Psoas muscle (tissue), 8 donors: ENCODE measurements around the gene TMCO1. TPM values are rescaled to one million over a fixed set of nuclear protein-coding genes. Genes with fewer than 3 reads are reported as not detected.

ENCODE experiments used
- ATAC-seq, 4 donors: fragments of 200-7000 bp; cut with Tn5 transposase; one replicate each; pipeline ENCODE4 v1.9.1; 2020; ENCODE audit warnings: moderate library complexity in 3 of 4, mild to moderate bottlenecking in 2 of 4
- DNase-seq, 2 donors: peaks; one replicate each; pipeline ENCODE4 v3.0.0-alpha.2; 2020
- H3K27ac ChIP-seq: fragments of 200-600 bp; one replicate; pipeline ENCODE4 v1.8.0; 2022
- H3K27me3 ChIP-seq, 3 donors: fragments of 200-600 bp in 1 of 3; one replicate each; pipeline versions ENCODE4 v1.6.1 to v1.8.0; 2013 to 2022; ENCODE audit warnings: low read length in 2 of 3, mild to moderate bottlenecking in 2 of 3, moderate library complexity in 1 of 3; ENCODE audit not compliant: insufficient read depth in 3 of 3
- H3K36me3 ChIP-seq, 2 donors: fragments of 200-600 bp in 1 of 2; one replicate each; pipeline versions ENCODE4 v1.6.1 to v1.8.0; 2013 to 2022; ENCODE audit warnings: low read depth in 1 of 2, mild to moderate bottlenecking in 1 of 2, moderate library complexity in 1 of 2; ENCODE audit not compliant: insufficient read depth in 1 of 2
- H3K4me1 ChIP-seq: fragments of 200-600 bp; one replicate; pipeline ENCODE4 v1.8.0; 2022
- H3K4me3 ChIP-seq: fragments of 200-600 bp; one replicate; pipeline ENCODE4 v1.8.0; 2022; ENCODE audit warnings: mild to moderate bottlenecking
- H3K9me3 ChIP-seq: fragments of 200-600 bp; one replicate; pipeline ENCODE4 v1.8.0; 2022
- WGBS, 3 donors: extraction: QIAGEN DNeasy Blood & Tissue Kit; methylation state at CpG; one replicate each; pipeline versions ENCODE4 v1.1.6 to v1.1.7; 2013; 5-methylcytosine and 5-hydroxymethylcytosine counted together
- intact Hi-C, 2 donors: fragments of 100-400 bp; cut with DNase I; formaldehyde crosslinking; loops; one replicate each; pipeline versions ENCODE4 v1.11.0 to v1.14.2; 2022
- polyA plus RNA-seq, 3 donors: library from polyadenylated mRNA; stranded (reverse); fragments of 200-250 nt; gene quantifications; one replicate each; pipeline ENCODE4 v1.2.3, GENCODE V29; 2013
- total RNA-seq, 4 donors: library from RNA; stranded (reverse); fragmentation: NEBNext Ultra II Directional in 2 of 4; extraction: Animal tissue kit (Norgen Biotek cat#: 25700) in 2 of 4; gene quantifications; one replicate each; pipeline versions ENCODE4 v1.2.1 to v1.2.4, GENCODE V29; 2021 to 2023
- TF ChIP-seq, protein P1 (sequence below): fragments of 200-600 bp; IDR thresholded peaks from one replicate; pipeline ENCODE4 v1.8.0; 2022; ENCODE audit warnings: antibody characterized with exemption
- donor health status: healthy with polysubstance abuse.
- donor health status: DM: no; HTN: no; CAD: no; lungs with moderate emphysema.
- donor health status: Bipolar disorder and iron deficiency.
- donor health status: healthy.
- donor health status: DM: yes; HTN: yes; CAD: no.
- donor health status: DM: no; HTN: no; CAD: no.
- donor health status: DM: no; HTN: no; CAD: no.
- donor health status: DM: yes; HTN: yes; CAD: no.

Gene TMCO1
- total and polyA plus RNA-seq, 7 donors = 31.5 to 90.2 (median 38.6) TPM

DNA sequence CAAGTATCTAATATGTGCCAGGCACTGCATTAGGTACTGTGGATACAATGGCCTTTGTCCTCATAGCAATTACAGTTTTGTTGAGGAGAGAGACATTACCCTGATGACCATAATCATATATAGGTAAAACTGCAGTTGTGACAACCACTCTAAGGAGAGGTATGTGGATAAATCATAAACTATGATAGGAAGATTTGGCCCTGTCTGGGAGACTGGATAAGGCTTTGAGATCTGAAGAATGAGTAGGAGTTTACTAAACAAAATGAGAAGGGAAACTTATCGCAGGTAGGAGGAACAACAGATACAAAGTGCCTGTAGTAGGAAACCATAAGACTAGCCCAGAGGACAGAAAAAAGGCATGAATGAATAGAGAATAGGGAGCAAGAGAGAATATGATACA lies 4.4 kb downstream of the TMCO1 start:
- Histone ChIP-seq H3K4me1 (peaks cover 16% of the 10 kb centered on the region), H3K27ac (no peak overlapping the region), H3K9me3 (no peaks in the 10 kb centered on the region), H3K27me3 (no peaks in the 10 kb centered on the region), H3K4me3 (no peak overlapping the region), H3K36me3 (peaks cover 0 to 69% of the 10 kb centered on the region in 2 donors)
- DNase-seq = no peak
- WGBS, 3 donors = 100% methylated on average over 1 of the region's 1 CpG
- ATAC-seq = no peak
- intact Hi-C loops = loop anchor here in 1 of 2 donors (10.0 kb wide), 1 partner anchor 151 kb away; no protein-coding TSS in a partner anchor
- TF ChIP-seq, protein P1, sequence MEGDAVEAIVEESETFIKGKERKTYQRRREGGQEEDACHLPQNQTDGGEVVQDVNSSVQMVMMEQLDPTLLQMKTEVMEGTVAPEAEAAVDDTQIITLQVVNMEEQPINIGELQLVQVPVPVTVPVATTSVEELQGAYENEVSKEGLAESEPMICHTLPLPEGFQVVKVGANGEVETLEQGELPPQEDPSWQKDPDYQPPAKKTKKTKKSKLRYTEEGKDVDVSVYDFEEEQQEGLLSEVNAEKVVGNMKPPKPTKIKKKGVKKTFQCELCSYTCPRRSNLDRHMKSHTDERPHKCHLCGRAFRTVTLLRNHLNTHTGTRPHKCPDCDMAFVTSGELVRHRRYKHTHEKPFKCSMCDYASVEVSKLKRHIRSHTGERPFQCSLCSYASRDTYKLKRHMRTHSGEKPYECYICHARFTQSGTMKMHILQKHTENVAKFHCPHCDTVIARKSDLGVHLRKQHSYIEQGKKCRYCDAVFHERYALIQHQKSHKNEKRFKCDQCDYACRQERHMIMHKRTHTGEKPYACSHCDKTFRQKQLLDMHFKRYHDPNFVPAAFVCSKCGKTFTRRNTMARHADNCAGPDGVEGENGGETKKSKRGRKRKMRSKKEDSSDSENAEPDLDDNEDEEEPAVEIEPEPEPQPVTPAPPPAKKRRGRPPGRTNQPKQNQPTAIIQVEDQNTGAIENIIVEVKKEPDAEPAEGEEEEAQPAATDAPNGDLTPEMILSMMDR = no peak

DNA sequence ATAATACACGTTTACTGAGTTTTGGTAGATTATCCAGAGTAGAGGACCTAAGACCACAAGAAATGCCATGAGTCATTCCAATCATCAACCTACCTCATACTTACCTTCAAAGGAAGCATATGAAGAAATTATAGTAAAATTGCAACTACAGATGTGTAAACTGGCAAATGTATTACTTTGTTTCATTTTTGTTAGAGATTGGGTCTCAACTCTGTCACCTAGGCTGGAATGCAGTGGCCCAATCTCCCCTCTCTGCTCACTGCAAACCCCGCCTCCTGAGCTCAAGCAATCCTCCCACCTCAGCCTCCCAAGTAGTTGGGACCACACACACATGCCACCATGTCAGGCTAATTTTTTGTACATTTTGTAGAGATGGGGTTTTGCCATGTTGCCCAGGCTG lies 5.2 kb downstream of the TMCO1 start:
- H3K9me3 ChIP-seq = no peaks in the 10 kb centered on the region
- intact Hi-C loops = loop anchor here in 1 of 2 donors (10.0 kb wide), 1 partner anchor 151 kb away; no protein-coding TSS in a partner anchor
- H3K4me1 ChIP-seq = peaks cover 16% of the 10 kb centered on the region
- WGBS, 3 donors = 78 to 93% (median 84%) methylated on average over 2 of the region's 2 CpGs
- DNase-seq (no peak), ATAC-seq (no peak)
- H3K36me3 ChIP-seq = peaks cover 0 to 77% of the 10 kb centered on the region in 2 donors
- H3K27ac ChIP-seq = no peak overlapping the region
- H3K27me3 ChIP-seq = no peaks in the 10 kb centered on the region
- no peak overlapping the region for H3K4me3 ChIP-seq
- TF ChIP-seq, protein P1 = no peak

DNA sequence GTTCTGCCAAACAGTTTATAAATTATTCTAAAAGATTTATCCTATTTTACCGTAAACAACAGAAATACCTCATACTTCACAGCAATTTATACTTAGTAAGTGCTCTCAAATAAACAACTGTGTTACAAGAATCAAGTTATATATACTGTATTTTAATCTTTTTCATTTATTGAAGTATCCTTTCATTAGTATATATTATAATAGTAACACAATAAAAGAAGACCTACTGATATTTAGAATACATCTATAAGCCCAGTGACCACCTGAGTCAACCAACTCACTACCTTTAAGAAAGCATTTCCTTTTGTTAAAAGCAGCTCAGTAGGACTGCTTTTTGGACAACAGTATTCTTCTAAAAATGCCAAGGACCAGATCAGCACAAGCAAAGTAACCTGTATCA lies 5.9 kb downstream of the TMCO1 start:
- DNase-seq (no peak), ATAC-seq (no peak)
- peaks cover 5 to 82% of the 10 kb centered on the region in 2 donors for H3K36me3 ChIP-seq
- no peaks in the 10 kb centered on the region for H3K27me3 ChIP-seq
- 95 to 100% (median 96%) methylated on average over 1 of the region's 1 CpG for WGBS, 3 donors
- no peaks in the 10 kb centered on the region for H3K9me3 ChIP-seq
- peaks cover 11% of the 10 kb centered on the region for H3K4me1 ChIP-seq
- H3K4me3 ChIP-seq = no peak overlapping the region
- TF ChIP-seq, protein P1 = no peak
- intact Hi-C loops = loop anchor here in 1 of 2 donors (10.0 kb wide), 1 partner anchor 152 kb away; no protein-coding TSS in a partner anchor
- no peak overlapping the region for H3K27ac ChIP-seq

DNA sequence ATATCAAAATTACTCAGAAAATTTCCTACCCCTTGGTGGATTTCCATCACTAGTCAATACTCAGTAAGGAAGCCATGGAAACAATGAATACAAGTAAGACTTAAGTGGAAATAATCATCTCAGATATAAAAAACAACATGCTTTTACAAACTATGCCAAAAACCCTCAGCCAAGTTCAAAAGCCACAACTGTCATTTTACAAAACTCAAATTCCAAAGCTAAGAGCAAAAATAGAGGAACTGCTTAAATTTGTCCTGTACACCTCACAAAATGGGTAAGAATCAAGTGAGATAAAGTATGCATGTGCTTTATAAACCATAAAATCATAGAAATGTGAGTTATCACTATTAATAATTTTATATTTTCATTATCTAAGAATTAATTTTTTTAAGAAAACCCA lies 9.6 kb downstream of the TMCO1 start:
- TF ChIP-seq, protein P1 = no peak
- intact Hi-C loops = no loop called here
- DNase-seq (no peak), ATAC-seq (no peak)
- no peaks in the 10 kb centered on the region for H3K27me3 ChIP-seq
- H3K4me1 ChIP-seq = no peaks in the 10 kb centered on the region
- H3K36me3 ChIP-seq = peaks cover 8 to 64% of the 10 kb centered on the region in 2 donors
- H3K4me3 ChIP-seq = no peak overlapping the region
- no peaks in the 10 kb centered on the region for H3K9me3 ChIP-seq
- H3K27ac ChIP-seq = no peak overlapping the region

DNA sequence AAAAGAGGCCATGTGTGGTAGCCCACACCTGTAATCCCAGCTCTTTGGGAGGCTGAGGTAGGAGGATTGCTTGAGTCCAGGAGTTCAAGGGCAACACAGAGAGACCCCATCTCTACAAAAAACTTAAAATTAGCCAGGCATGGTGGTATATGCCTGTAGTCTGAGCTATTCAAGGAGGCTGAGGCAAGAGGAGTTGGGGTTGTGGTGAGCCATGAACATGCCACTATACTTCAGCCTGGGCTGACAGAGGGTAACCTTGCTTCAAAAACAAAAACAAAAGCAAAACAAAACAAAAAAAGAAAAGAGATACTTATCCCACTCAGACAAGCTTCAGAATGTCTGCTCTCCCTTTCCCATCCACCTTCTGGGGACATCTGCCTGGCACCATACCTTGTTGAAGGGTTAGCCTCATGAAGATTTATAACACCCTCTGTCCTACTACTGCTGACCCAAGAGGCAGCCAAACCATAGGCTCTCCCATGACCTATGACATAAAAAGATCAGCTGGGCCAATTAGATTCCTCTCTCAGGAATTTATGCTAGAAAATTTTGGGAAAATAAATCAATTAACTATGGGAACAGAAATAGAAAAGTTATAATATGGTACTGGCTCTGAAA lies 13.2 kb downstream of the TMCO1 start:
- Histone ChIP-seq H3K9me3 (no peaks in the 10 kb centered on the region), H3K27ac (no peak overlapping the region), H3K36me3 (peaks cover 10 to 65% of the 10 kb centered on the region in 2 donors), H3K4me1 (no peaks in the 10 kb centered on the region), H3K4me3 (no peak overlapping the region), H3K27me3 (no peaks in the 10 kb centered on the region)
- ATAC-seq (no peak), DNase-seq (no peak)
- intact Hi-C loops = loop anchor here in 1 of 2 donors (1.0 kb wide), 1 partner anchor 24 kb away; no protein-coding TSS in a partner anchor
- TF ChIP-seq, protein P1 = no peak
